Effector memory CD4-positive, alpha-beta T cell (primary cell): Measurements from ENCODE around the gene GNAO1.
A peak's percentile ranks its signal among the peaks of the same experiment; 100 is the strongest.

ENCODE experiments used
- DNase-seq, 3 donors: peaks; one replicate each; pipeline ENCODE4 v3.0.0-alpha.2; 2020
- H3K27ac ChIP-seq: 2 replicates; pipeline ENCODE4 v1.7.0; 2013; ENCODE audit warnings: mild to moderate bottlenecking, low read length, moderate library complexity; ENCODE audit not compliant: insufficient read depth, poor library complexity, severe bottlenecking
- H3K27me3 ChIP-seq: replicated peaks from 2 replicates; pipeline ENCODE4 v1.7.0; 2013; ENCODE audit warnings: mild to moderate bottlenecking, low read length; ENCODE audit not compliant: insufficient read depth, control insufficient read depth, poor library complexity, severe bottlenecking
- H3K36me3 ChIP-seq: 2 replicates; pipeline ENCODE4 v1.7.0; 2013; ENCODE audit warnings: mild to moderate bottlenecking, low read length, moderate library complexity; ENCODE audit not compliant: control insufficient read depth, insufficient read depth
- H3K4me1 ChIP-seq: 2 replicates; pipeline ENCODE4 v1.7.0; 2013; ENCODE audit warnings: low read length, mild to moderate bottlenecking; ENCODE audit not compliant: control insufficient read depth, insufficient read depth, poor library complexity, severe bottlenecking
- H3K4me3 ChIP-seq: 2 replicates; pipeline ENCODE4 v1.7.0; 2013; ENCODE audit warnings: low read length, low read depth, mild to moderate bottlenecking; ENCODE audit not compliant: insufficient read depth, poor library complexity, severe bottlenecking
- H3K9me3 ChIP-seq: 2 replicates; pipeline ENCODE4 v1.7.0; 2013; ENCODE audit warnings: mild to moderate bottlenecking, low read length, moderate library complexity; ENCODE audit not compliant: control insufficient read depth

GNAO1 gene

DNA sequence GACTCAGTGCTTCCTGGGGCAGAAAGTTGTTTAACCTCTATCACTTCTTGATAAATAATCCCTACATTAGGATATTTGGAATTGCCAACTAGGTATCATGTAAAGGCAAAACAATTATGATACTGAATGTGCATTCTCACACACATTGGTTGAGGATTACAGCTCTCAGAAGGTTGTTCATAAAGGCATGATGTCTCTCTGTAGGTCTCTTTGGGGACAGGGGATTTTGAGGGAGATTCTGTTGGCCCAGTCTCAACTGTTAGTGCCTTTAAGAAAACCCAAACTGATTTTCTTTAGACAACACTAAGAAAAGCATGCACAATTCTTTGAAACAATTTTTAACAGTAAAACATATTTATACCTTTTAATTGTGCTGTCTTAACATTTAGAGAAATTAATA is 56.5 kb downstream of the GNAO1 start:
- DNase-seq, result no peak
- H3K4me3 ChIP-seq, result no peak overlapping the region
- H3K4me1 ChIP-seq, result no peaks in the 10 kb centered on the region
- H3K27ac ChIP-seq, result no peak overlapping the region
- no peaks in the 10 kb centered on the region for H3K36me3 ChIP-seq
- no peaks in the 10 kb centered on the region for H3K9me3 ChIP-seq
- H3K27me3 ChIP-seq, result no peaks in the 10 kb centered on the region

DNA sequence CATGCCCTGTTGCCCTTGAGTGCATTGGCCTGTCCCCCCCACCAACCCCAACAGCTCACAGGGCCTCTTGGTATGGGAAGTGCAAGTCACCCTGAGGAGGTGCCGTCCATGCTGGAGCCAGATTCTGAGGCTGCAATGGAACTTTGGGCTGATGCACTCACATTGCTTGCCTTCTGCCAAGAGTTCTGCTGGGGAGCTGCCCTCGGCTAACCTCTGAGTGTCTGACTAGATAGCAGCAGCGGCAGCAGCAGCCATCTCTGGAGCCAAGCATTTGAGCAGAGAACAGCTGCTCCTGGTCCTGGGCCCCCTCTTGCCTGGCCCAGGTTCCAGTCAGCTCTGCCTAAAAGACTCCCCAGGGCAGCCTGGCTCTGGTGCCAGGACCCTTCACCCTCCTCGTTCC is 61.5 kb downstream of the GNAO1 start:
- Histone ChIP-seq H3K27ac (no peak overlapping the region), H3K9me3 (no peaks in the 10 kb centered on the region), H3K27me3 (no peaks in the 10 kb centered on the region), H3K4me3 (no peak overlapping the region), H3K36me3 (no peaks in the 10 kb centered on the region), H3K4me1 (no peaks in the 10 kb centered on the region)
- DNase-seq, result no peak

DNA sequence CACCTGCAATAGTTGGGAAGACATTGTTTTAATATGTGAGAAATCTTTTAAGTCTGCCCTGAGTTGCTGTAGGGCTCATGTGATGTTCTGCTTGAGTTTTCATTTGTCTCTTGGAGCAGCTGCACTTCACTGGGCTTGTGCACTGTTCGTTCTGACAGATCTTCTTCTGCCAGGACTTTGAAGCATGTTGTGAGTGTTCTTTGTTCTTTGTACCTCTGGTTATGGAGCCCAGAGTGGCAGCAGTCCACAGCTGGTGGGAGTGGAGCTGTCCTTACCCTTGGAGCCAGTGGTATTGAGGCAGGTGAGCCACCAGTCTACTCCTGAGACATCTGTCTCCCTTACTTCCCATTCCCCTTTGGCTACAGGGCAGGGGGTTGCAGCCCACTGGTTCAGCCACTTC is 64.6 kb downstream of the GNAO1 start:
- DNase-seq, result no peak
- no peak overlapping the region for H3K27ac ChIP-seq
- H3K4me3 ChIP-seq, result no peak overlapping the region
- H3K36me3 ChIP-seq, result no peaks in the 10 kb centered on the region
- no peaks in the 10 kb centered on the region for H3K27me3 ChIP-seq
- peaks cover 1% of the 10 kb centered on the region for H3K4me1 ChIP-seq
- no peaks in the 10 kb centered on the region for H3K9me3 ChIP-seq

DNA sequence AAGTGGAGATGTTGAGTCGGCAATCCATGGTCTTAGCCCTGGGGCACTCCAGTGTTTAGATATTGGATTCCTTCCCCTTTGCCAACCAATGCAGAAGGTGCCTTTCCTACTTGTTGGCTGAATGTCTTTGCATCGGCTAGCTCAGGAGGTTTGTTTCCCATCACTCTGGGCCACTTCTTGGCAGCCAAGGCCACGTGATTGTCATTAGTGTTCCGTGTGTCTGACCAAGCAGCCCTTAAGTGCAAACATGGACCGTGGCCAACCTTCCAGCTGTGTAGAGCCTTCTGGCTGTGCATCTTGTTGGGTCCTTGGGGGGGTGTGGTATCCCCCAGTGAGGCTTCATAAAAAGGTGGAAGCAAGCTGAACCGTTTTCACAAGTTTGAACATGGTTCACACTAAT is 66.0 kb downstream of the GNAO1 start:
- Histone ChIP-seq H3K27ac (no peak overlapping the region), H3K27me3 (no peaks in the 10 kb centered on the region), H3K4me1 (peaks cover 14% of the 10 kb centered on the region), H3K9me3 (no peaks in the 10 kb centered on the region), H3K4me3 (no peak overlapping the region), H3K36me3 (no peaks in the 10 kb centered on the region)
- no peak for DNase-seq

DNA sequence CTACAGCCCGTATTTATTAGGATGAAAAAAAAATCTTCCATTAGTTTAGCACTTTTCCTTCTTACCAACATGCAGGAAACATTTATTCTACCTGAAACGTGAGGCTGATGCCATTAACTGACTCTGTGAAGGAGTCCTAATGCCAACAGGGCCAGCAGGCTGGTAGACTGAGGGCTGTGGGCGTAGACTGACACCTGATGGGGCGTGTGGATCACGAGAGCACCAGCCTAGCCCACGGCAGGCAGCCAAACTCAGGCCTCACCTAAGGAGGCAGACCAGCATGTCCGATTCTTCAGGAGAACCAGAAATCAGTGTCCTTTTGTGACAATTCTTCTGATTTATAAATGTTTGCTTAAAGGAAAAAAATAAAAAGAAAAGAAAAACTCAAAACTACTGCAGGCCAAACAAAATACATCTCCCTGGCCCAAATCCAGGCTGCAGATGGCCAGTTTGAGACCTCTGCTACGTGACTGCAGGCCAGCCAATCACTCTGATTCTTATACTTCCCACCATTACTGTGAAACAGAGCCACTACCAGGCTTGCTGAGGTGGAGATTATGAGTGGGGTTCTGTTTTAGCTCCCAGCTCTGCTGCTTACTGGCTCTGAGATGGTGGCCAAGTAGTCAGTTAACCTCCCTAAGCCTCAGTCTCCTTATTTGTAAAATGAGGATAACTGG is 66.5 kb downstream of the GNAO1 start:
- H3K4me3 ChIP-seq, result no peak overlapping the region
- H3K27me3 ChIP-seq, result no peaks in the 10 kb centered on the region
- DNase-seq, result no peak

DNA sequence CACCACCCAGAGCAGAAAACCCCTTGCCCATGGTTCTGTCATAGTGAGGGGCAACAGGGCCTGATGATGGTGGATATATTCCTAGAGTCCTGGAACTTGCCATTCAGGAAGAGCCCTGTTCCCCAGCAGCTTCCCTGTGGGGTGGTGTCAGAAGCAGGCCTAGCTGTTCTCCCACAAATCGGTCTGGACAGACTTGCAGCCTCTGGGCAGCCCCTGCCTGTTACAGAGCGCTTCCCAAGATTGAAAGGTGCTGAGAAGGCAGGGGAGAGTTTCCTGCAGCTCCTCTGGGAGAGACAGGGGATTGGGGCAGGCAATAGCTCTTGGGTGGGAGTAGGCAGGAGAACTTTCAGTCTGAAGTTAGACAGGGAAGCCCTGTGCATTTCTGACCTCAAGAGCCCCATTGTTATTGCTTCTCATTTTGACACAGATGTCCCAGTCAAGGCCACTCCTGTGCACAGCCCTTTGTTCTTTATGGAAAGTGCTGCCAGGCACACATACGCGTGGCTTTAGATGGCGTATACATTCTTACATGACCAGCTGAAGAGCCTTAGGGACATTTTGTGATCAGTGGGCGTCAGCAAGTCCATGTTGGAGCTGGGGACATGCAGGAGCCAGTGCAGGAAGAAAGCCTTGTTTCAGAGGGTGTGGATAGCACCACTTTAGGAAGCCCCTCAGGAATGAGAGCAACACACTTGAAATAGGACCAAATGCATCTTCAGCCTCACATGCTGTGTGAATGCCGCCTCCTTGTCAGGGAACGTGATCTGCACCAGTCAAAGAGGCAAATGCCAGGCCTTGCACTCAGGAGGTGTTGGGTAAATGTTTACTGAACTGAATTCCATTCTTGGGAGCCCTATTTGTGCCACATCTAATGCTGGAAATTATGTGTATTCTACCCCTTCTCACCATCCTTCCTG is 67.5 kb downstream of the GNAO1 start:
- Histone ChIP-seq H3K9me3 (no peaks in the 10 kb centered on the region), H3K27ac (no peak overlapping the region), H3K4me1 (peaks cover 26% of the 10 kb centered on the region), H3K27me3 (no peaks in the 10 kb centered on the region), H3K36me3 (no peaks in the 10 kb centered on the region), H3K4me3 (no peak overlapping the region)
- DNase-seq, result no peak

More for the DNA sequence above, 66.5 kb downstream of the GNAO1 start:
- H3K4me1 ChIP-seq, result peaks cover 18% of the 10 kb centered on the region
- H3K36me3 ChIP-seq, result no peaks in the 10 kb centered on the region
- no peak overlapping the region for H3K27ac ChIP-seq
- no peaks in the 10 kb centered on the region for H3K9me3 ChIP-seq

DNA sequence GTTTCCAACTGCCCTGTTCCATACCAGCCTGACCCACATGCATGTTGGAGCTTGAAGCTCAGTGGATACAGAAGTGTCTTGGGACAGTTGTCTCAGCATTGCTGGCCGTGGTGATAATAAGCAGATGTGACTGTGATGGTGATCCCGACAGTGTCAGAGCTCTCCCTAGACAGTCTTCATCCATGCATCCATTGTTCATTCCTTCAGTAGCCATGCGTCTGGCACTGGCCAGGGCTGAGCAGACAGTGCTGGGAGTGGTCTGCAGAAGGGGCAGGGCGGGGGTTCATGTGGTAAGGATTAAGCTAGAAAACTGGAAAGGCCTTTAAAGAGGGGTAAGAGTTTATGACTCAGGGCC is 68.1 kb downstream of the GNAO1 start:
- no peak overlapping the region for H3K27ac ChIP-seq
- no peaks in the 10 kb centered on the region for H3K36me3 ChIP-seq
- no peaks in the 10 kb centered on the region for H3K27me3 ChIP-seq
- H3K4me1 ChIP-seq, result peaks cover 31% of the 10 kb centered on the region
- no peak overlapping the region for H3K4me3 ChIP-seq
- DNase-seq, result no peak
- no peaks in the 10 kb centered on the region for H3K9me3 ChIP-seq

DNA sequence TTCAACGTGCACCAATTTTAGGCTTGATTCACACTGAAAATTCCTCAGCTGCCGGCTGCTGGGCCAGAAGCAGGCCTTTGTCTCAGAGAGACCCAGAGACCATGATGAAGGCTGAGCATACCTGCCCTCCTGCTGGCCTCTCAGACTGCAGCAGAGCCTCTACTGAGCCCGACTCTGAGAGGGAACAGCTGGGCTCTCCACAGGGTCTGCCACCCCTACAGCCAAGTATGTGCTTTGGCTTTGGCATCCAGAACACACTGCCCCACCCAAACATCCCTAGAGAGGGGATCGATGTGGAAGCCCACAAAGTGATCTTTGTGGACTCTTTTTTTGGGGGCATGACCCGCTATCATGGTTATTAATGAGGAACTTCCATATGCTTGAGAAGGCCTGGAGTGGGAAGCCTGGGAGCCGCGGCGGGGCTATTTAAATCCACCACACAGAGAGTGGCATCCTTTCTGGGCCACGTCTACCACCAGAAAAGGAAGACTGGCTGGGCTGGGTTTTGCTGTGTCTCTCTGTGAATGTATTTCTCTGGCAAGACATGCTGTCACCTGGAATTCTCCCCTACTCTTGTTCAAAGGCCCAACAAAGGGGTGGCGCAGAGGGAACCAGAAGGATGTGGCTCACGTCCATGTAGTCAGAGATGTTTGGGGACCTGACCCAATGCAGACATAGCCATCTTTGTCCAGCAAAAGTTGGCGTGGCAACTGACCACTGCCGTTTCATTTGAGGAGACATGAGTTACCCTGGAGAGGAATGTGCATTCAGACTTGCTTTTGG is 69.3 kb downstream of the GNAO1 start:
- no peaks in the 10 kb centered on the region for H3K27me3 ChIP-seq
- no peaks in the 10 kb centered on the region for H3K9me3 ChIP-seq
- H3K36me3 ChIP-seq, result no peaks in the 10 kb centered on the region
- H3K27ac ChIP-seq, result peak overlapping the region; percentile 36
- no peak for DNase-seq
- H3K4me1 ChIP-seq, result peaks cover 31% of the 10 kb centered on the region
- H3K4me3 ChIP-seq, result no peak overlapping the region

DNA sequence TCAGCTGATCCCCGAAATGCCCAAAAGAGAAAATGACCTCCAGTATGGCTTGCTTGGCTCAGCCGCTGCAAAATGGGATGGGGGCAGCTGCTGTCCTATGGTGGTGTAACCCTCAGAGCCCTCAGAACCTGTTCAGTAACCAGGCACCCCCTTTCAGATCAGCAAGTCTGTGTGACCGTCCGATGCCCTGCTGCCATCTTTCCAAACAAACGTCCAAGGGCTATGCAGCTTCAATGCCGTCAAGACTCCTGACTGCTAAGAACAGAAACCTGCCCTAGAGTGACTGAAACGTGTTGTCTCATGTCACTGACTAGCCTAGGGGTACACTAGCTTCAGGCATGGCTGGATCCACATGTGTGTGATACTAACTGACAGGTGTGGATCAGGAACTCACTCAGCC is 70.4 kb downstream of the GNAO1 start:
- no peak for DNase-seq

More for the DNA sequence above, 70.4 kb downstream of the GNAO1 start:
- Histone ChIP-seq H3K36me3 (no peaks in the 10 kb centered on the region), H3K4me3 (no peak overlapping the region), H3K27me3 (no peaks in the 10 kb centered on the region), H3K27ac (peak overlapping the region; percentile 41), H3K4me1 (peaks cover 31% of the 10 kb centered on the region), H3K9me3 (no peaks in the 10 kb centered on the region)
